Measurements from ENCODE around the gene KCND3. TPM values are rescaled to one million over a fixed set of nuclear protein-coding genes. Genes with fewer than 3 reads are reported as not detected.
A peak's percentile ranks its signal among the peaks of the same experiment; 100 is the strongest.

The KCND3 gene
- polyA plus RNA-seq, 1 donor from 2014 or later: 7.8 TPM

GRCh38 chr1:111921948-111922347, 67.5 kb downstream of the KCND3 start:
- H3K9me2 ChIP-seq (ENCODE audit: insufficient read depth, low read length): no peaks in the 10 kb centered on the region
- no peak overlapping the region for H3K4me3 ChIP-seq (ENCODE audit: low read length)
- H4K20me1 ChIP-seq (ENCODE audit: insufficient read depth): no peaks in the 10 kb centered on the region
- H3K79me2 ChIP-seq (replicated peaks; ENCODE audit: insufficient read depth, low read length): no peaks in the 10 kb centered on the region
- no peaks in the 10 kb centered on the region for H3F3A ChIP-seq (ENCODE audit: insufficient read depth, low read length, poor library complexity, severe bottlenecking)
- no peak overlapping the region for H3K27ac ChIP-seq (ENCODE audit: low read length)
- no peaks in the 10 kb centered on the region for H3K36me3 ChIP-seq (ENCODE audit: insufficient read depth, low read length)
- H3K9me3 ChIP-seq (ENCODE audit: low read length): no peaks in the 10 kb centered on the region
- no peak overlapping the region for H3K9ac ChIP-seq (ENCODE audit: low read length)
- no peaks in the 10 kb centered on the region for H3K27me3 ChIP-seq (ENCODE audit: insufficient read depth, low read depth, low read length)
- TF ChIP-seq CTCF (IDR thresholded peaks at IDR 0.05; ENCODE audit: poor library complexity, severe bottlenecking): no peak
- no peak for TF ChIP-seq SMC3 (conservative IDR thresholded peaks at IDR 0.05; ENCODE audit: poor library complexity)
- no peak for TF ChIP-seq MXI1 (conservative IDR thresholded peaks at IDR 0.05; ENCODE audit: poor library complexity, severe bottlenecking)
- TF ChIP-seq EP300 (conservative IDR thresholded peaks at IDR 0.05; ENCODE audit: poor library complexity, severe bottlenecking): no peak
- TF ChIP-seq EZH2 (IDR thresholded peaks at IDR 0.05; ENCODE audit: borderline replicate concordance, insufficient read depth, low read length, poor library complexity, severe bottlenecking): no peak
- TF ChIP-seq POLR2AphosphoS5 (IDR thresholded peaks at IDR 0.05): no peak
- TF ChIP-seq RAD21 (conservative IDR thresholded peaks at IDR 0.05): no peak
- no peak for TF ChIP-seq TAF1 (IDR thresholded peaks at IDR 0.05; ENCODE audit: low read depth)
- TF ChIP-seq REST (IDR thresholded peaks at IDR 0.05; ENCODE audit: borderline replicate concordance): no peak
- no peak overlapping the region for H3K4me2 ChIP-seq (ENCODE audit: low read length)
- no peak overlapping the region for H2AFZ ChIP-seq (ENCODE audit: low read depth, low read length)

GRCh38 chr1:111920221-111921024, 69.0 kb downstream of the KCND3 start:
- Histone ChIP-seq H3K9me2 (ENCODE audit: insufficient read depth, low read length) (no peaks in the 10 kb centered on the region), H3K27me3 (ENCODE audit: insufficient read depth, low read depth, low read length) (no peaks in the 10 kb centered on the region), H3K27ac (ENCODE audit: low read length) (peak overlapping the region; percentile 48), H3F3A (ENCODE audit: insufficient read depth, low read length, poor library complexity, severe bottlenecking) (no peaks in the 10 kb centered on the region), H3K4me2 (ENCODE audit: low read length) (no peak overlapping the region), H3K79me2 (replicated peaks; ENCODE audit: insufficient read depth, low read length) (no peaks in the 10 kb centered on the region), H3K9me3 (ENCODE audit: low read length) (no peaks in the 10 kb centered on the region), H2AFZ (ENCODE audit: low read depth, low read length) (no peak overlapping the region), H3K36me3 (ENCODE audit: insufficient read depth, low read length) (no peaks in the 10 kb centered on the region), H4K20me1 (ENCODE audit: insufficient read depth) (no peaks in the 10 kb centered on the region), H3K9ac (ENCODE audit: low read length) (peak overlapping the region; percentile 40), H3K4me3 (ENCODE audit: low read length) (peak overlapping the region; percentile 15)
- TF ChIP-seq REST (IDR thresholded peaks at IDR 0.05; ENCODE audit: borderline replicate concordance) (peak; percentile 27), CTCF (IDR thresholded peaks at IDR 0.05; ENCODE audit: poor library complexity, severe bottlenecking) (no peak), EP300 (conservative IDR thresholded peaks at IDR 0.05; ENCODE audit: poor library complexity, severe bottlenecking) (peak; percentile 60), TAF1 (IDR thresholded peaks at IDR 0.05; ENCODE audit: low read depth) (no peak)
